GM12878 (cell line): ENCODE measurements around the gene SLC35F6. TPM values are rescaled to one million over a fixed set of nuclear protein-coding genes. Genes with fewer than 3 reads are reported as not detected.

Source experiments
- ATAC-seq: fragments of 200-7000 bp; cut with Tn5 transposase; 3 replicates; pipeline ENCODE4 v1.9.1; 2020; ENCODE audit warnings: mild to moderate bottlenecking, moderate library complexity
- BruUV-seq: library from RNA; stranded (reverse); fragments of 400-500 nt; replicated peaks from 2 replicates; lab custom pipeline; 2021; lab: Mats Ljungman, UMichigan
- CTCF ChIA-PET: fragments of 300-600 bp; sonication (Branson Sonifier 250); formaldehyde crosslinking; extraction: SDS; loops from one replicate; lab custom pipeline; 2021; ENCODE audit warnings: inconsistent platforms; lab: Yijun Ruan, JAX
- POLR2A ChIA-PET: fragments of 350-600 bp; formaldehyde crosslinking; extraction: SDS; loops from one replicate; lab custom pipeline; 2021; ENCODE audit warnings: inconsistent platforms; lab: Charles Lee
- RAD21 ChIA-PET: fragments of 300-600 bp; sonication (Branson Sonifier 250); formaldehyde crosslinking; loops from one replicate; lab custom pipeline; 2023; ENCODE audit warnings: antibody characterized with exemption; ENCODE audit not compliant: unreplicated experiment; lab: Charles Lee
- SMC1A ChIA-PET: fragments of 300-600 bp; sonication (Branson Sonifier 250); formaldehyde crosslinking; loops from one replicate; lab custom pipeline; 2023; ENCODE audit not compliant: unreplicated experiment, uncharacterized antibody; lab: Charles Lee
- DNase-seq: peaks from one replicate; pipeline ENCODE4 v3.0.0-alpha.2; 2011; ENCODE audit warnings: low read depth, low spot score
- FAIRE-seq: peaks from 3 replicates; lab custom pipeline; 2011; peaks lifted over from hg19 to GRCh38; lab: Jason Lieb, UNC
- H2AFZ ChIP-seq: 2 replicates; pipeline ENCODE4 v1.6.0; 2011; ENCODE audit warnings: low read depth, low read length, control low read depth; ENCODE audit not compliant: control insufficient read depth
- H3K27ac ChIP-seq: 2 replicates; pipeline ENCODE4 v1.5.1; 2011; ENCODE audit warnings: control low read depth; ENCODE audit not compliant: control insufficient read depth, insufficient read depth
- H3K27me3 ChIP-seq, 2 experiments: replicated peaks in 1 of 2; 2 replicates each; pipeline versions ENCODE4 v1.6.0 to v1.6.1; 2011; ENCODE audit warnings: low read length in 1 of 2; ENCODE audit not compliant: control insufficient read depth in 2 of 2, insufficient read depth in 2 of 2
- H3K36me3 ChIP-seq, 2 experiments: 2 replicates each; pipeline ENCODE4 v1.5.1; 2011; ENCODE audit warnings: low read length in 1 of 2; ENCODE audit not compliant: control insufficient read depth in 2 of 2, insufficient read depth in 2 of 2
- H3K4me1 ChIP-seq: 2 replicates; pipeline ENCODE4 v1.6.1; 2011; ENCODE audit warnings: mild to moderate bottlenecking, low read length, moderate library complexity, mixed read lengths; ENCODE audit not compliant: control insufficient read depth, insufficient read depth
- H3K4me2 ChIP-seq: 2 replicates; pipeline ENCODE4 v1.6.0; 2011; ENCODE audit warnings: control low read depth; ENCODE audit not compliant: control insufficient read depth, insufficient read depth
- H3K4me3 ChIP-seq: fragments of 200-600 bp; sonication (generic); 2 replicates; pipeline ENCODE4 v1.5.1; 2016
- H3K79me2 ChIP-seq: 2 replicates; pipeline ENCODE4 v1.6.0; 2011; ENCODE audit warnings: low read length; ENCODE audit not compliant: control insufficient read depth, insufficient read depth
- H3K9ac ChIP-seq: 2 replicates; pipeline ENCODE4 v1.8.0; 2011; ENCODE audit warnings: low read length, control low read depth, mixed read lengths; ENCODE audit not compliant: control insufficient read depth, insufficient read depth
- H3K9me3 ChIP-seq: replicated peaks from 3 replicates; pipeline ENCODE4 v1.5.1; 2011; ENCODE audit warnings: mild to moderate bottlenecking, low read length; ENCODE audit not compliant: control insufficient read depth, insufficient read depth
- H4K20me1 ChIP-seq: 2 replicates; pipeline ENCODE4 v1.6.0; 2011; ENCODE audit not compliant: control insufficient read depth, insufficient read depth
- NR2C2 ChIP-seq: IDR thresholded peaks from 2 replicates; pipeline ENCODE4 v1.6.1; 2011; ENCODE audit warnings: borderline replicate concordance, low read depth; ENCODE audit not compliant: control insufficient read depth, insufficient read length
- TCF3 ChIP-seq: IDR thresholded peaks from 2 replicates; pipeline ENCODE4 v1.6.1; 2012; ENCODE audit warnings: low read depth, mild to moderate bottlenecking, low read length, borderline replicate concordance; ENCODE audit not compliant: insufficient read depth
- ZNF274 ChIP-seq: IDR thresholded peaks from one replicate; pipeline ENCODE4 v1.8.0; 2011; ENCODE audit not compliant: insufficient read length, insufficient read depth
- WGBS: methylation state at CpG from one replicate; pipeline ENCODE4 v1.1.6; 2016; ENCODE audit warnings: low lambda C conversion rate; ENCODE audit not compliant: insufficient replicate concordance, insufficient coverage; ENCODE audit errors: missing lambda C conversion rate; 5-methylcytosine and 5-hydroxymethylcytosine counted together
- in situ Hi-C: fragments of 300-500 bp; cut with MboI; formaldehyde crosslinking; loops from 9 replicates; pipeline ENCODE4 v1.14.3; 2018; ENCODE audit warnings: mixed read lengths
- intact Hi-C: fragments of 100-400 bp; cut with micrococcal nuclease; formaldehyde crosslinking; loops from one replicate; pipeline ENCODE4 v1.14.2; 2022; ENCODE audit not compliant: unreplicated experiment
- polyA plus RNA-seq, 11 experiments: library from polyadenylated mRNA; depleted of rRNA in 4 of 11; unstranded in 6 of 11; stranded (reverse) in 5 of 11; fragments of >200 nt; fragmentation: Nextera tagmentation in 4 of 11; fragmentation: Illumina TruSeq in 1 of 11; extraction: Ambion mirVana in 4 of 11; extraction: Trizol in 1 of 11; gene quantifications; 1 replicate in 1 of 11; 2 replicates in 10 of 11; pipeline versions ENCODE4 v1.2.1 to v1.2.3, GENCODE V29; 2011 to 2016; ENCODE audit warnings: inconsistent platforms in 2 of 11, missing spikeins in 2 of 11, low read depth in 1 of 11
- total RNA-seq, 4 experiments: library from RNA; depleted of rRNA in 3 of 4; stranded (reverse); fragments of >200 nt in 3 of 4; fragmentation: Illumina TruSeq in 1 of 4; extraction: Trizol in 1 of 4; gene quantifications; 2 replicates each; pipeline versions ENCODE4 v1.2.1 to v1.2.3, GENCODE V29; 2013 to 2021
- TF ChIP-seq, protein P1 (sequence below): fragments of 150-350 bp; IDR thresholded peaks from 2 replicates; pipeline ENCODE4 v1.6.1; 2016; ENCODE audit warnings: low read depth, low read length

SLC35F6 gene
- total and polyA plus RNA-seq, 10 of the 15 experiments (the other 5 are each of a cell fraction or from before 2014, with no cell fraction given): 4.0 to 10.5 (median 8.0) TPM

DNA sequence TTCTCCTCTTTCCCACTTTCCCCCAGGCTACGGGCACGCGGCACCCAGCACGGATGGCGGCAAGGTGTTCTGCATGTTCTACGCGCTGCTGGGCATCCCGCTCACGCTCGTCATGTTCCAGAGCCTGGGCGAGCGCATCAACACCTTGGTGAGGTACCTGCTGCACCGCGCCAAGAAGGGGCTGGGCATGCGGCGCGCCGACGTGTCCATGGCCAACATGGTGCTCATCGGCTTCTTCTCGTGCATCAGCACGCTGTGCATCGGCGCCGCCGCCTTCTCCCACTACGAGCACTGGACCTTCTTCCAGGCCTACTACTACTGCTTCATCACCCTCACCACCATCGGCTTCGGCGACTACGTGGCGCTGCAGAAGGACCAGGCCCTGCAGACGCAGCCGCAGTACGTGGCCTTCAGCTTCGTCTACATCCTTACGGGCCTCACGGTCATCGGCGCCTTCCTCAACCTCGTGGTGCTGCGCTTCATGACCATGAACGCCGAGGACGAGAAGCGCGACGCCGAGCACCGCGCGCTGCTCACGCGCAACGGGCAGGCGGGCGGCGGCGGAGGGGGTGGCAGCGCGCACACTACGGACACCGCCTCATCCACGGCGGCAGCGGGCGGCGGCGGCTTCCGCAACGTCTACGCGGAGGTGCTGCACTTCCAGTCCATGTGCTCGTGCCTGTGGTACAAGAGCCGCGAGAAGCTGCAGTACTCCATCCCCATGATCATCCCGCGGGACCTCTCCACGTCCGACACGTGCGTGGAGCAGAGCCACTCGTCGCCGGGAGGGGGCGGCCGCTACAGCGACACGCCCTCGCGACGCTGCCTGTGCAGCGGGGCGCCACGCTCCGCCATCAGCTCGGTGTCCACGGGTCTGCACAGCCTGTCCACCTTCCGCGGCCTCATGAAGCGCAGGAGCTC, 36.2 kb upstream of the SLC35F6 start:
- no peak overlapping the region for H3K9ac ChIP-seq
- peaks cover 0 to 2% of the 10 kb centered on the region in 2 experiments; a peak in 2 of 4 replicates for H3K27me3 ChIP-seq
- DNase-seq (no peak), FAIRE-seq (no peak), ATAC-seq (no peak)
- H3K4me1 ChIP-seq: no peaks in the 10 kb centered on the region
- CTCF ChIA-PET: no interaction called here
- WGBS: 77% methylated on average over 63 of the region's 101 CpGs
- H3K4me2 ChIP-seq: no peak overlapping the region
- H4K20me1 ChIP-seq: no peaks in the 10 kb centered on the region
- SMC1A ChIA-PET: no interaction called here
- no peaks in the 10 kb centered on the region for H3K9me3 ChIP-seq
- H3K4me3 ChIP-seq: no peak overlapping the region
- no peak overlapping the region for H3K27ac ChIP-seq
- BruUV-seq: no TSS peak
- no peaks in the 10 kb centered on the region for H3K36me3 ChIP-seq
- RAD21 ChIA-PET: no interaction called here
- POLR2A ChIA-PET: no interaction called here
- in situ Hi-C loops (no loop called here), intact Hi-C loops (no loop called here)
- TF ChIP-seq ZNF274 (no peak), TCF3 (no peak), NR2C2 (no peak)
- TF ChIP-seq, protein P1, sequence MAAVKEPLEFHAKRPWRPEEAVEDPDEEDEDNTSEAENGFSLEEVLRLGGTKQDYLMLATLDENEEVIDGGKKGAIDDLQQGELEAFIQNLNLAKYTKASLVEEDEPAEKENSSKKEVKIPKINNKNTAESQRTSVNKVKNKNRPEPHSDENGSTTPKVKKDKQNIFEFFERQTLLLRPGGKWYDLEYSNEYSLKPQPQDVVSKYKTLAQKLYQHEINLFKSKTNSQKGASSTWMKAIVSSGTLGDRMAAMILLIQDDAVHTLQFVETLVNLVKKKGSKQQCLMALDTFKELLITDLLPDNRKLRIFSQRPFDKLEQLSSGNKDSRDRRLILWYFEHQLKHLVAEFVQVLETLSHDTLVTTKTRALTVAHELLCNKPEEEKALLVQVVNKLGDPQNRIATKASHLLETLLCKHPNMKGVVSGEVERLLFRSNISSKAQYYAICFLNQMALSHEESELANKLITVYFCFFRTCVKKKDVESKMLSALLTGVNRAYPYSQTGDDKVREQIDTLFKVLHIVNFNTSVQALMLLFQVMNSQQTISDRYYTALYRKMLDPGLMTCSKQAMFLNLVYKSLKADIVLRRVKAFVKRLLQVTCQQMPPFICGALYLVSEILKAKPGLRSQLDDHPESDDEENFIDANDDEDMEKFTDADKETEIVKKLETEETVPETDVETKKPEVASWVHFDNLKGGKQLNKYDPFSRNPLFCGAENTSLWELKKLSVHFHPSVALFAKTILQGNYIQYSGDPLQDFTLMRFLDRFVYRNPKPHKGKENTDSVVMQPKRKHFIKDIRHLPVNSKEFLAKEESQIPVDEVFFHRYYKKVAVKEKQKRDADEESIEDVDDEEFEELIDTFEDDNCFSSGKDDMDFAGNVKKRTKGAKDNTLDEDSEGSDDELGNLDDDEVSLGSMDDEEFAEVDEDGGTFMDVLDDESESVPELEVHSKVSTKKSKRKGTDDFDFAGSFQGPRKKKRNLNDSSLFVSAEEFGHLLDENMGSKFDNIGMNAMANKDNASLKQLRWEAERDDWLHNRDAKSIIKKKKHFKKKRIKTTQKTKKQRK: no peak
- H2AFZ ChIP-seq: no peak overlapping the region
- no peaks in the 10 kb centered on the region for H3K79me2 ChIP-seq
